Inflammatory macrophage treated with lipopolysaccharide for 4 hours (primary cell): ENCODE data around the gene FTHL17.

Experiments used
- DNase-seq: peaks from one replicate; pipeline ENCODE4 v3.0.0-alpha.2; 2020

FTHL17 gene

DNA sequence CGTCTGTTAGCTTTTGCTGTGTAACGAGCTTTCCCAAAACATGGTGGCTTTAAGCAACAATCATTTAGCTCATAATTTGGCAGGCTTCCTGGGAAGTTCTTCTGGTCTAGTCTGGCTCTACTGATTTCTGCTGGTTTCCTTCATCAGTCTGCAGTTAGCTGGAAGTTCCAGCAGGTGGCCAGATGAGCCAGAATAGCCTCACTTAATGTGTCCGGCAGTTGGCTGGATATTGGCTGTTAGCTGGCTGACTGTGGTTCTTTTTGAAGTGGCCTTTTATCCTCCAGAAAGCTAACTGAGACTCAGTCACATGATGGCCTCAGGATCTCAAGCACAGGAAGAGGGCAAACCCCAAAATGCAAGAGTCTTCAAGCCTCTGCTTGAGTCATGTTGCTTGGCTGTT is 34.9 kb downstream of the FTHL17 start:
- peak; percentile 17 for DNase-seq

DNA sequence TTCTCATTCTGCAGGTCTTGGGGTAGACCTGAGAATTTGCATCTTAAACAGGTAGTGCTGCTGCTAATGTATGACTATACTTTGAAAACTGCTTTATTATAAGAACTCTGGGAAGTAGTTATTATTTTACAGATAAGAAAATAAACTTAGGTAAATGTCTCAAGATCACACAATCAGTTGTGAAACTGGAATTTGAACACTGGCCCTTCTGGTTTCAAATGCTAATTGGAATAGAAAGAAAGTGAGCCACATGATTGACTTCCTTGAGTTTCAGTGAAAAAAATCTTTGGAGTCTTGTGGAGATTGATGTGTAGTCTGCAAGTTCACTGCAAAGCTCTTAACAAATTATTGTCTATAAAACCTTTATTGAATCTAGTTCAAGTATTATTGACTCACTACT is 44.5 kb downstream of the FTHL17 start:
- no peak for DNase-seq

DNA sequence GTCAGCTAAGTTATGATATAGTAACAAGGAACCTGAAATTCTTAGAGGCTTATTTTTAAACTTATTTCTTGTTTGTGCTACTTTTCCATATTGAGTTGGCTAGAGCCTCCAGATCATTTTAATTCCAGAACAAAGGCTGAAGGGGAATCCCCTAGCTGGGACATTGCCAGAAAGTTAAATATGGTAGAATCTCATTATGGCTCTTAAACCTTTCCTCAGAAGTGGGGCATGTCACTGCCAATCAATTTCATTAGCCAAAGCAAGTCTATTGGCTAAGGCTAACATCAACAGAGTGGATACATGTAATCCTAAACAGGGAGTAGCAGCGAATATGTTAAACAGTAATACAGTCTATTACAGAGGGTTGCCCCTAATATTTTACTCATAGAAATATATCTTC is 47.0 kb downstream of the FTHL17 start:
- no peak for DNase-seq

DNA sequence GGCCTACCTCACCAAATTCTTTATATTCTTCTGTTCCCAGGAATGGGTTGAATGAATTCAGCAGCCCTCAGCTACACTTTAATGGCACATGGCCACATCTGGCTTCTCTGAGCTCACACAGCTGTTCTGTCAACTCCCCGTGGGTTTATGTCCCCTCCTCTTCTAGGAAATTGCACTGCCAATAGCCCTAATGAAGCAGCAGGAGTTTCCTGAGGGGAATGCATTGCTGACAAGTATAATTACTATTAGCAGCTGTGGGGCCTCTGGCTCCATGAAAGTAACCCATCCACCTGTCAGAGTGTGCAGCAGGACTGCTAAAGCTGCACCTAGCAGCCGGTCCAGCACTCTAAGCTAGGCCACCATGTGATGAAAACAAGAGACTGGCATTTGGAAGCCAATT is 50.3 kb downstream of the FTHL17 start:
- DNase-seq = no peak
